Colon (tissue), 2 donors: ENCODE results near the gene TANGO2.

Source experiments
- FAIRE-seq: peaks from 2 replicates; lab custom pipeline; 2012; peaks lifted over from hg19 to GRCh38; lab: Jason Lieb, UNC
- donor health status: control.
- donor health status: control.

Gene TANGO2

GRCh38 chr22:20012741-20013331 is 8.1 kb upstream of the TANGO2 start:
- FAIRE-seq = no peak

GRCh38 chr22:20013382-20013871 is 7.5 kb upstream of the TANGO2 start:
- no peak for FAIRE-seq

DNA sequence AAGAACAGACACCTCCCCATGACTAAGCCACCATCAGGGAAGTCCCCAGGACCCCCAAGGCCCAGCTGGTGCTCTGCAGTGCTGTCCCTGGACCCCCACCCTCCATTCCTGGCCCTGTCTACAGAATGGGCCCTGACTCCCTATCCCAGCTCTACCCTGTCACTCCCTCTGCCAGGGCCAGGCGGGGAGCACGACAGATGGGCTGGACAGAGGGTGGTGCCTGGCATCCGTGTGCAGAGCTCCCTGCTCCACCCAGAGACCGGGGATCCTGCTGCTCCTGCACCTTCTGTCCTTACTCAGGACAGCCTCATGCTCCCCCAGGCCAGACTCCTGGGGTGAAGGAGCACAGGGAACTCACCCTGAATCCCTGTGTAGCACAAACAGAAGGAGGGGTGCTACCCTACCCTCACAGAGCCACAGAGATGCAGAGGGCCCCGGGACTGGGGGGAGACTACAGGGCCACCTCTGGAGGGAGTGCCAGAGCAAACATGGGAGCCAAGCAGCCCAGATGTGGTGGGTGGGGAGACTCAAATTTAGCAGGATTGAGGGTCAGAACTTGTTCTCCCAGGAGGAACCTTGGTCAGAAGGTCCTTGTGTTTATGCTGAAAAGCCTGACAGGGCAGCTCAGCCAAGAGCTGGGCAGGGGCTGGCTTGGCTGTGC is 6.3 kb upstream of the TANGO2 start:
- FAIRE-seq = no peak

GRCh38 chr22:20015187-20015625 is 5.7 kb upstream of the TANGO2 start:
- no peak for FAIRE-seq

DNA sequence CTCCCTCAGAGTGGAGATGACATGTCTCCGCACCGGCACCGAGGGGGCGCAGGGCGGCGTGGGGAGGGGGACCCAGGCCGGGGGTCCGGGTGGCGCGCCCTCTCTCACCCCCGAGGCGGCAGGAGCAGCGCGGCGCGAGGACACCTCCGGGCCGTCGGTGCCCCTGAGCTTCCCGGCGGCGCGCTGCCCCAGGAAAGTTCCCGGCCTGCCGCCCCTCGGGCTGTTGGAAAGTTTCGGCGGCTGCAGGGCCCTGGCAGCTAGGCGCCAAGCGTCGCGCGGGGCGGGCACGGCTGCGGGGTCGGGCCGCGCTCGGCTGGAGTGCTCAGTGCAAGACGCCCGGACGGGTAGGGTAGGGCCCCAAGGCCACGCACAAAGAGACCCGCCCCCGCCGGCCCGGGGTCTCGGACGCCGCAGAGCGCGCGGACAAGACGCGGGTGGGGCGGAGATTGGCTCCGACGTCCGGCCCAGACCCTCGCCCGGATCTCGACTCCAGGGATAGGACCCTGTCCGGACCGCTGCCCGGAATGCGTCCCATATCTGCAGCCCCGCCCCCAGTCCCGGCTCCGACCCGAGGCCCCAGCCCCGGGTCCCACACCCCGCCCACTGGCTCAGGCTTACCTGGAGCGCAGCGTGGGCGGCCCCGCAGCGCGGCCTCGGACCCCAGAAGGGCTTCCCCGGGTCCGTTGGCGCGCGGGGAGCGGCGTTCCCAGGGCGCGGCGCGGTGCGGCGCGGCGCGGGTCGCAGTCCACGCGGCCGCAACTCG is 4.8 kb upstream of the TANGO2 start:
- FAIRE-seq = no peak

GRCh38 chr22:20016734-20017621 is 3.9 kb upstream of the TANGO2 start, which contains the start of gene ARVCF:
Gene ARVCF, minus strand, starts transcription at chr22:20016823. Its CDS starts 26,029 bp downstream, at chr22:19990794.
- no peak for FAIRE-seq

- no peak for FAIRE-seq
Measured at GRCh38 chr22:20017622-20017958, 3.3 kb upstream of the TANGO2 start.

GRCh38 chr22:20018001-20018400 is 2.9 kb upstream of the TANGO2 start:
- FAIRE-seq = no peak

DNA sequence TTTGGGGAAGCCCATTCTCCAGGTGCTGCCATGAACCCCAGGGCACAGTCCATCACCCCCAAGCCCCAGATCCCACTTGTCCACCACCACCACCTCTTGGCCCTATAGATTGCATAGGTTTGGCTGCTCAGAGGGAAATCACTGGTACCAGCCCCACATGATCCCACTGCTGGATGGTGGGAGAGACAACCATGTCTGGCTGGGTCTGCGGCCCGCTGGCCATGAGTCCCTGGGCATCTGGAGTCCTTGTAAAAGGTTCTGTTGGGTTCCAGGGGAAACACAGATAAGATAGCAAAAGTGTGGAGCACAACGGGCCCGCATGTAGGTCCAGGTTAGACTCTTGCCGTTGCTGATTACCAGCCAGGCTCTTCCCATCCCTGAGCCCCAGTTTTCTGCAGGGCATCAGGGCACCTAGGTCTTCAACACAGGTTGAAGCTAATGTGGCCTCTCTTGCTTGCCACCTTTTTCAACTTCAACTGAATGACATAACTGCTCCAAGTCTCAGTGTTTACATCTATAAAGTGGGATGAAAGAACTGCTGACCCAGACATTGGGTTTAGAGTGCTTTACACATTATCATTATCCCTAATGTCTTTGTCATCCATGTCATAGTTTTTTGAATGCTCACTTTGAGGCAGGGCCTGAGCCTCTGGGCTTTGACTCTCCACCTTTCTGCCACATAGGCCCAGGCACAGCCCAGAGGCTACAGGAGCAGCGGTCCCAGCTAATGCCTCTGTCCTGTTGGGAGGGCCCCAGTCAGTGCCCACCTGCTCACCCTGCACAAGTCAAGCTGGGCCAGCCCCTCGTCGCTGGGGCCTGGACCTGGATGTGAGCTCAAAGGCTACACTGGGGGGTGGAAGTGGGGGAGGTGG is 1.0 kb upstream of the TANGO2 start:
- no peak for FAIRE-seq

GRCh38 chr22:20021196-20022181 is 579 bp downstream of the TANGO2 start:
- no peak for FAIRE-seq

DNA sequence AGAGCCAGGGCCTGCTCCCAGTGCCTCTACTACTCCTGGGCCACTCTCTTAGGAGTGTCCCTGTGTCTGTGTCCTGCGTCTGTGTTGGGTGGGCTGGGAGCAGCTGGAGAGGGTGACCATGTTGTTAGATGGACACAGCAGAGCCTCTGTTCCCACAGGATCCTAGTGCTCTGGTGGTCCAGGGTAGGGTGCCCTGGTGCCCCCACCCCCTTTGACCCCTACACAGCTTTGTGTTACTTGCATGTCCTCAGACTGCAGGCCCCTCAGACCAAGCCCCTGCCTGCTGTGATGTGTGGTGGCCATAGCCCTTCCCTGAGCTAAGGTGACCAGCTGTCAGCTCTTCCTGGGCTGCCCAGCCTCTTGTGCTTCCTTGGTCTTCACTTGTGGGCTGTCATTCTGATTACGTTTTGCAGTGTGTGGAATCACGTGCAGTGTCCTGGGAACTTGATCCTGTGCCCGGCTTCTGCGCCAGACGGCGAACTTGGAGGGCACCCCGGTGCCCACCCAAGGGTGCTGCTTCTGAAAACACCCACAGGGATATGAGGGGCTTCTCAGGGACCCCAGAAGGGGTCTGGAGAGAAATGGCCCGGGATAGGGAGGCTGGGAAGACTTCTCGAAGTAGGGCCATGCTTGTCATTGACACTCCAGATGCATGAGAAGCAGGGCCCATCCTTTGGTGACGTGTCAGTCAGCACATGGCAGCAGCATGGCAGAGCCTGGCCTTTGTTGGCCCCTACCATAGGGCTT is 1.5 kb downstream of the TANGO2 start:
- FAIRE-seq = no peak

DNA sequence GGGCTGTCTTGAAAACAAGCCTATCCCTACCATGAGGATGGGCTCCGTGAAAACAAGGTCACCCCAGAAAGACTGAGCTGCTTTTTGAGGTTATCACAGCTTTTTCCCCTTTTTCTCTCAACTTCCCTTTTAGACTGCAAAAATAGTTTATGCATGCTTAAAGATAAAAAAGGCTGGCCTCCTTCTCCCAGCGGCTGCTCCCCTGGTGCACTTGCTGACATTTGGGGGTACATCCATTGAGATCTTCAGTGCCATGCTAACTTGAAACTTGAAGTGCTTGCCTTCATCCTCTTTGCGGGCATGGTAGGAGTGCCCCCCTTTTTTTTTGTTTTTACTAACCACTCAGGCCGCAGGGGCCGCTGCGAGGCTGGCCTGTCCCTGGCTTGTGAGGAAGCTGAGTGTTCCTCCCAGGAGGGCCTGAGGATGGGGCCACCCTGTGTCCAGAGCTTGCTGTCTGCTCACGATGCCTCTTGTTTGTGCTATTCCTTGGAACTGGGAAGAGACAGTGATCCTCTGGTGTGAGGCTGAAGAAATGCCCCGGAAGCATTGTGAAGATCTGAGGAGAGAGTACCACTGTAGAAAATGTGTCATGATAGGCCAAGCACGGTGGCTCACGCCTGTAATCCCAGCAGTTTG is 2.2 kb downstream of the TANGO2 start:
- FAIRE-seq = no peak

GRCh38 chr22:20024225-20024624 is 3.3 kb downstream of the TANGO2 start:
- FAIRE-seq = no peak

- no peak for FAIRE-seq
Measured at GRCh38 chr22:20024650-20025397, 3.9 kb downstream of the TANGO2 start.

GRCh38 chr22:20025401-20026203 is 4.7 kb downstream of the TANGO2 start:
- no peak for FAIRE-seq

GRCh38 chr22:20026204-20026908 is 5.4 kb downstream of the TANGO2 start:
- FAIRE-seq = no peak
